MM.1S (cell line): ENCODE data around the gene DKKL1.

Source experiments
- DNase-seq: peaks from one replicate; pipeline ENCODE4 v3.0.0-alpha.2; 2015
- H2AFZ ChIP-seq: fragments of 300-600 bp; sonication (generic); 2 replicates; pipeline ENCODE4 v1.6.0; 2016; ENCODE audit warnings: antibody characterized with exemption, low read length
- H3F3A ChIP-seq: fragments of 300-600 bp; sonication (generic); 2 replicates; pipeline ENCODE4 v1.6.1; 2016; ENCODE audit warnings: mild to moderate bottlenecking, antibody characterized with exemption, low read length, moderate library complexity, mixed read lengths; ENCODE audit not compliant: insufficient read depth
- H3K27ac ChIP-seq: fragments of 300-600 bp; sonication (generic); 2 replicates; pipeline ENCODE4 v1.5.1; 2016; ENCODE audit warnings: mild to moderate bottlenecking, low read length
- H3K27me3 ChIP-seq: fragments of 300-600 bp; sonication (generic); replicated peaks from 2 replicates; pipeline ENCODE4 v1.6.0; 2016; ENCODE audit warnings: low read length; ENCODE audit not compliant: insufficient read depth
- H3K36me3 ChIP-seq: fragments of 300-600 bp; sonication (generic); replicated peaks from 2 replicates; pipeline ENCODE4 v1.6.1; 2016; ENCODE audit warnings: mild to moderate bottlenecking, low read length, mixed read lengths; ENCODE audit not compliant: insufficient read depth
- H3K4me1 ChIP-seq: fragments of 300-600 bp; sonication (generic); 2 replicates; pipeline ENCODE4 v1.6.1; 2016; ENCODE audit warnings: low read length, mixed read lengths
- H3K4me2 ChIP-seq: fragments of 300-600 bp; sonication (generic); 2 replicates; pipeline ENCODE4 v1.6.0; 2016; ENCODE audit warnings: low read depth, low read length
- H3K4me3 ChIP-seq: fragments of 300-600 bp; sonication (generic); 2 replicates; pipeline ENCODE4 v1.5.1; 2016; ENCODE audit warnings: low read length, mixed read lengths
- H3K79me2 ChIP-seq: fragments of 300-600 bp; sonication (generic); 2 replicates; pipeline ENCODE4 v1.6.1; 2016; ENCODE audit warnings: mixed run types, low read length, mixed read lengths
- H3K9ac ChIP-seq: fragments of 300-600 bp; sonication (generic); 2 replicates; pipeline ENCODE4 v1.6.1; 2016; ENCODE audit warnings: low read length, mixed read lengths
- H3K9me2 ChIP-seq: fragments of 300-600 bp; sonication (generic); replicated peaks from 2 replicates; pipeline ENCODE4 v1.6.1; 2016; ENCODE audit warnings: mild to moderate bottlenecking, low read length, mixed read lengths; ENCODE audit not compliant: insufficient read depth
- H3K9me3 ChIP-seq: fragments of 300-600 bp; sonication (generic); replicated peaks from 2 replicates; pipeline ENCODE4 v1.6.1; 2016; ENCODE audit warnings: mild to moderate bottlenecking, low read length, mixed read lengths; ENCODE audit not compliant: insufficient read depth
- H4K20me1 ChIP-seq: fragments of 300-600 bp; sonication (generic); 2 replicates; pipeline ENCODE4 v1.6.1; 2016; ENCODE audit warnings: mild to moderate bottlenecking, low read length, moderate library complexity, mixed read lengths; ENCODE audit not compliant: insufficient read depth
- CTCF ChIP-seq: fragments of 300-600 bp; sonication (generic); IDR thresholded peaks from 2 replicates; pipeline ENCODE4 v1.5.1; 2016; ENCODE audit warnings: antibody characterized with exemption, low read length, mixed read lengths
- EZH2 ChIP-seq: fragments of 300-600 bp; sonication (generic); optimal IDR thresholded peaks from 2 replicates; pipeline ENCODE3; 2017; ENCODE audit warnings: low read depth, mild to moderate bottlenecking, antibody characterized with exemption, low read length, mixed read lengths
- EZH2phosphoT487 ChIP-seq: fragments of 300-600 bp; sonication (generic); IDR thresholded peaks from 2 replicates; pipeline ENCODE4 v1.6.1; 2018; ENCODE audit warnings: antibody characterized with exemption, low read length

Gene DKKL1

GRCh38 chr19:49387936-49388372 is 24.3 kb downstream of the DKKL1 start, which contains the start of gene KASH5:
Gene KASH5, plus strand, starts transcription at chr19:49388249. Its CDS starts 2,635 bp downstream, at chr19:49390884.
- Histone ChIP-seq H2AFZ (peak within 1 kb of the TSS; percentile 70), H4K20me1 (no peaks in the 10 kb centered on the region), H3K27me3 (peaks cover 44% of the 10 kb centered on the region), H3K36me3 (no peaks in the 10 kb centered on the region), H3K4me3 (peak within 1 kb of the TSS; percentile 33; the same call in 1 of the 2 replicates), H3K79me2 (no peaks in the 10 kb centered on the region), H3K4me2 (peak within 1 kb of the TSS; percentile 56; the same call in 1 of the 2 replicates), H3K9ac (peak within 1 kb of the TSS; percentile 42; the same call in 1 of the 2 replicates), H3K9me3 (no peaks in the 10 kb centered on the region), H3K27ac (no peak within 1 kb of the TSS), H3K4me1 (no peaks in the 10 kb centered on the region), H3F3A (peaks cover 7% of the 10 kb centered on the region), H3K9me2 (no peaks in the 10 kb centered on the region)
- TF ChIP-seq EZH2phosphoT487 (no peak), CTCF (no peak), EZH2 (no peak)
- peak; percentile 89 for DNase-seq

GRCh38 chr19:49389406-49389805 is 25.7 kb downstream of the DKKL1 start:
- Histone ChIP-seq H4K20me1 (no peaks in the 10 kb centered on the region), H2AFZ (no peak overlapping the region), H3K4me3 (no peak overlapping the region), H3K4me2 (no peak overlapping the region), H3K36me3 (no peaks in the 10 kb centered on the region), H3K27me3 (peaks cover 52% of the 10 kb centered on the region), H3K79me2 (no peaks in the 10 kb centered on the region), H3K9me2 (no peaks in the 10 kb centered on the region), H3K4me1 (no peaks in the 10 kb centered on the region), H3K9me3 (no peaks in the 10 kb centered on the region), H3K9ac (no peak overlapping the region), H3K27ac (no peak overlapping the region), H3F3A (peaks cover 7% of the 10 kb centered on the region)
- DNase-seq = no peak
- TF ChIP-seq EZH2phosphoT487 = no peak
- TF ChIP-seq EZH2 = no peak
- no peak for TF ChIP-seq CTCF

- DNase-seq = no peak
- Histone ChIP-seq H3K4me3 (no peak overlapping the region), H3K4me2 (no peak overlapping the region), H3K4me1 (no peaks in the 10 kb centered on the region), H4K20me1 (no peaks in the 10 kb centered on the region), H3K27ac (no peak overlapping the region), H3K36me3 (no peaks in the 10 kb centered on the region), H3F3A (peaks cover 7% of the 10 kb centered on the region), H3K27me3 (peaks cover 59% of the 10 kb centered on the region), H2AFZ (no peak overlapping the region), H3K9ac (no peak overlapping the region), H3K9me2 (no peaks in the 10 kb centered on the region), H3K9me3 (no peaks in the 10 kb centered on the region), H3K79me2 (no peaks in the 10 kb centered on the region)
- TF ChIP-seq CTCF (no peak), EZH2 (no peak), EZH2phosphoT487 (no peak)
These were observed 26.7 kb downstream of the DKKL1 start for GRCh38 chr19:49390131-49390928.
